ENCODE data around the gene EPHB1. TPM values are rescaled to one million over a fixed set of nuclear protein-coding genes. Genes with fewer than 3 reads are reported as not detected.

The EPHB1 gene
- total RNA-seq, 1 experiment from 2014 or later: 2.8 TPM

DNA sequence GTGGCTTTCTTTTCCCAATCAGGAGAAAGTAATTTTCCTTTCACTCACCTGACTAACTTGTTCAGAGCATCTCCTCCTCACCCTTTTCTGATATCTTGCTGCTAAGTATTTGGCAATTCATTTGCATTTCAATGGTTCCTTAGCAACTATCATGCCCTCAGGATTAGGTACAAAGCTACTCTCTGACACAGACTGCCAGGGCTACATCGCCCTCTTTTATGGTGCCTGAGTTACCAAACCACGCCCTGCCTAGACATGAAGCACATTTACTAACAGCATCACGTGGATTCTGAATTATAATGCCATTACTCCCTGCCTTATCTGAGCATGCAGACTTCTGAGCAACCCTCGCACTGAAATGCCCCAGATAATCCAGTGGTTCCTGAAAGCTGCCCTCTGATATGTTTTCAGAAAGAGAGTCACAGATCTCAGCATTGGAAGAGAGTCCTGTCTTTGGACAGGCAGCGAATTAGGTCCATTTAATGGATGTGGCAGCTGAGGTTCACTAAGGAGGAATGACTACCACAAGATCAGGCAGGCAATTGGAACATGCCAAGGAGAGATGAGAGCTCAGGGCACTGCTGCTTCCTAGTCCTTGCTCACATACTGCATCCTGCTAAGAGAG lies 14.5 kb downstream of the EPHB1 start:
- peaks cover 40 to 43% of the 10 kb centered on the region in 2 experiments for H3K4me1 Mint-ChIP-seq
- no peaks in the 10 kb centered on the region for H3K9me3 Mint-ChIP-seq
- no peaks in the 10 kb centered on the region for H3K36me3 Mint-ChIP-seq (ENCODE audit: insufficient read depth in 1 of 3, low read depth in 3 of 3)
- peaks cover 4% of the 10 kb centered on the region for H3K27me3 Mint-ChIP-seq (ENCODE audit: low read depth)
- no peak overlapping the region for H4K5ac ChIP-seq (ENCODE audit: insufficient read length, low read depth, low read length)
- no peaks in the 10 kb centered on the region; the same call in 1 of the 2 replicates for H3K27me3 ChIP-seq (ENCODE audit: insufficient read depth, low read length)
- H2AFZ ChIP-seq (ENCODE audit: low read length): no peak overlapping the region
- no peak overlapping the region for H2AK5ac ChIP-seq (ENCODE audit: insufficient read length, low read length)
- H3K4me2 ChIP-seq (ENCODE audit: insufficient read depth, insufficient read length, low read length): peak overlapping the region; percentile 42
- TF ChIP-seq, protein P1, sequence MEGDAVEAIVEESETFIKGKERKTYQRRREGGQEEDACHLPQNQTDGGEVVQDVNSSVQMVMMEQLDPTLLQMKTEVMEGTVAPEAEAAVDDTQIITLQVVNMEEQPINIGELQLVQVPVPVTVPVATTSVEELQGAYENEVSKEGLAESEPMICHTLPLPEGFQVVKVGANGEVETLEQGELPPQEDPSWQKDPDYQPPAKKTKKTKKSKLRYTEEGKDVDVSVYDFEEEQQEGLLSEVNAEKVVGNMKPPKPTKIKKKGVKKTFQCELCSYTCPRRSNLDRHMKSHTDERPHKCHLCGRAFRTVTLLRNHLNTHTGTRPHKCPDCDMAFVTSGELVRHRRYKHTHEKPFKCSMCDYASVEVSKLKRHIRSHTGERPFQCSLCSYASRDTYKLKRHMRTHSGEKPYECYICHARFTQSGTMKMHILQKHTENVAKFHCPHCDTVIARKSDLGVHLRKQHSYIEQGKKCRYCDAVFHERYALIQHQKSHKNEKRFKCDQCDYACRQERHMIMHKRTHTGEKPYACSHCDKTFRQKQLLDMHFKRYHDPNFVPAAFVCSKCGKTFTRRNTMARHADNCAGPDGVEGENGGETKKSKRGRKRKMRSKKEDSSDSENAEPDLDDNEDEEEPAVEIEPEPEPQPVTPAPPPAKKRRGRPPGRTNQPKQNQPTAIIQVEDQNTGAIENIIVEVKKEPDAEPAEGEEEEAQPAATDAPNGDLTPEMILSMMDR (conservative IDR thresholded peaks at IDR 0.05): no peak
- peak overlapping the region; percentile 35 to 77 (median 41); a peak in 3 of 7 replicates for H3K27ac Mint-ChIP-seq
- H2BK120ac ChIP-seq (ENCODE audit: low read depth, low read length, poor library complexity, severe bottlenecking): no peak overlapping the region
- H2BK5ac ChIP-seq (ENCODE audit: insufficient read length, low read length): no peak overlapping the region
- no peaks in the 10 kb centered on the region for H3K79me2 ChIP-seq (ENCODE audit: insufficient read depth, low read length)
- DNase-seq: no peak
- H3K23ac ChIP-seq (ENCODE audit: insufficient read length, low read depth, low read length): no peak overlapping the region
- H3K56ac ChIP-seq (ENCODE audit: insufficient read length, low read depth, low read length): no peak overlapping the region
- peak overlapping the region in 1 of 2 experiments; percentile 24; a peak in 1 of 5 replicates for H3K4me3 Mint-ChIP-seq
- H3K18ac ChIP-seq (ENCODE audit: insufficient read length, low read depth, low read length): peak overlapping the region; percentile 43
- H3K14ac ChIP-seq (ENCODE audit: insufficient read depth, low read length): no peak overlapping the region; the same call in 1 of the 2 replicates
- no peak overlapping the region for H2BK15ac ChIP-seq (ENCODE audit: low read depth, low read length)
- no peak overlapping the region for H2BK20ac ChIP-seq (ENCODE audit: low read depth, low read length, poor library complexity, severe bottlenecking)
- H3K9me3 ChIP-seq (ENCODE audit: control insufficient read depth, low read depth, low read length): no peaks in the 10 kb centered on the region
- no CpG with 5 or more reads among the region's 5 CpGs for WGBS (ENCODE audit: extremely low coverage, insufficient read length, low lambda C conversion rate)
- no peak overlapping the region for H2BK12ac ChIP-seq (ENCODE audit: insufficient read length, low read depth, low read length)
- peak overlapping the region; percentile 50 for H3K27ac ChIP-seq (ENCODE audit: insufficient read length, low read depth, low read length)
- no peaks in the 10 kb centered on the region for H3K23me2 ChIP-seq (ENCODE audit: insufficient read length, low read depth, low read length, poor library complexity, severe bottlenecking)
- no peak overlapping the region for H3T11ph ChIP-seq (ENCODE audit: low read length)
- no peak overlapping the region for H3K4ac ChIP-seq (ENCODE audit: low read depth, low read length)
- H3K4me1 ChIP-seq (ENCODE audit: insufficient read depth, low read length): peaks cover 19% of the 10 kb centered on the region
- H4K91ac ChIP-seq (ENCODE audit: insufficient read length, low read depth, low read length): no peak overlapping the region
- H3K9ac ChIP-seq (ENCODE audit: extremely low read depth, insufficient read length, low read length): no peak overlapping the region
- H3K79me1 ChIP-seq (ENCODE audit: insufficient read depth, low read depth, low read length, poor library complexity, severe bottlenecking): no peaks in the 10 kb centered on the region
- H4K20me1 ChIP-seq (ENCODE audit: control insufficient read depth, insufficient read depth, insufficient read length): no peaks in the 10 kb centered on the region
- no peak overlapping the region for H4K8ac ChIP-seq (replicated peaks; ENCODE audit: insufficient read length, low read depth, low read length)

Measured in H9 (cell line).